ENCODE measurements around the gene FBXL3. TPM values are rescaled to one million over a fixed set of nuclear protein-coding genes. Genes with fewer than 3 reads are reported as not detected.

Gene FBXL3
- total and polyA plus RNA-seq, 2 of the 8 experiments (the other 6 are each of a cell fraction or from before 2014, with no cell fraction given): 4.9 to 14.9 TPM

DNA sequence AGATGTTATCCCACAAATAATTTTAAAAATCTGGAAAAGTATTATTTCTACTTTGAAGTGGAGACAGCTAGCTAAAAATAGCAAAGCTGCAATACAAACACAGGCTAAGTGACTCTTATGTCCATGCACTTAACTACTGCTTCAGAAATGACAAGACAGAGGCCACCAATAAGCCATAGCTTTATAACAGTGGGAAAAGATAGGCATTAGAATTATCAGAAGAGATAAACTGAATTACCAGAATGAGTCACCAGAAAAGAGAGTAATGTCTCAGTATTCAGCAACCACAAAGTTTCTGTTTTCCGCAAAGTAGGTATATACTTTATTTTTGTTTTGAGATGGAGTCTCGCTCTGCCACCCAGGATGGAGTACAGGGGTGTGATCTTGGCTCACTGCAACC lies 17.9 kb downstream of the FBXL3 start (continued):
- TF ChIP-seq, protein P1, sequence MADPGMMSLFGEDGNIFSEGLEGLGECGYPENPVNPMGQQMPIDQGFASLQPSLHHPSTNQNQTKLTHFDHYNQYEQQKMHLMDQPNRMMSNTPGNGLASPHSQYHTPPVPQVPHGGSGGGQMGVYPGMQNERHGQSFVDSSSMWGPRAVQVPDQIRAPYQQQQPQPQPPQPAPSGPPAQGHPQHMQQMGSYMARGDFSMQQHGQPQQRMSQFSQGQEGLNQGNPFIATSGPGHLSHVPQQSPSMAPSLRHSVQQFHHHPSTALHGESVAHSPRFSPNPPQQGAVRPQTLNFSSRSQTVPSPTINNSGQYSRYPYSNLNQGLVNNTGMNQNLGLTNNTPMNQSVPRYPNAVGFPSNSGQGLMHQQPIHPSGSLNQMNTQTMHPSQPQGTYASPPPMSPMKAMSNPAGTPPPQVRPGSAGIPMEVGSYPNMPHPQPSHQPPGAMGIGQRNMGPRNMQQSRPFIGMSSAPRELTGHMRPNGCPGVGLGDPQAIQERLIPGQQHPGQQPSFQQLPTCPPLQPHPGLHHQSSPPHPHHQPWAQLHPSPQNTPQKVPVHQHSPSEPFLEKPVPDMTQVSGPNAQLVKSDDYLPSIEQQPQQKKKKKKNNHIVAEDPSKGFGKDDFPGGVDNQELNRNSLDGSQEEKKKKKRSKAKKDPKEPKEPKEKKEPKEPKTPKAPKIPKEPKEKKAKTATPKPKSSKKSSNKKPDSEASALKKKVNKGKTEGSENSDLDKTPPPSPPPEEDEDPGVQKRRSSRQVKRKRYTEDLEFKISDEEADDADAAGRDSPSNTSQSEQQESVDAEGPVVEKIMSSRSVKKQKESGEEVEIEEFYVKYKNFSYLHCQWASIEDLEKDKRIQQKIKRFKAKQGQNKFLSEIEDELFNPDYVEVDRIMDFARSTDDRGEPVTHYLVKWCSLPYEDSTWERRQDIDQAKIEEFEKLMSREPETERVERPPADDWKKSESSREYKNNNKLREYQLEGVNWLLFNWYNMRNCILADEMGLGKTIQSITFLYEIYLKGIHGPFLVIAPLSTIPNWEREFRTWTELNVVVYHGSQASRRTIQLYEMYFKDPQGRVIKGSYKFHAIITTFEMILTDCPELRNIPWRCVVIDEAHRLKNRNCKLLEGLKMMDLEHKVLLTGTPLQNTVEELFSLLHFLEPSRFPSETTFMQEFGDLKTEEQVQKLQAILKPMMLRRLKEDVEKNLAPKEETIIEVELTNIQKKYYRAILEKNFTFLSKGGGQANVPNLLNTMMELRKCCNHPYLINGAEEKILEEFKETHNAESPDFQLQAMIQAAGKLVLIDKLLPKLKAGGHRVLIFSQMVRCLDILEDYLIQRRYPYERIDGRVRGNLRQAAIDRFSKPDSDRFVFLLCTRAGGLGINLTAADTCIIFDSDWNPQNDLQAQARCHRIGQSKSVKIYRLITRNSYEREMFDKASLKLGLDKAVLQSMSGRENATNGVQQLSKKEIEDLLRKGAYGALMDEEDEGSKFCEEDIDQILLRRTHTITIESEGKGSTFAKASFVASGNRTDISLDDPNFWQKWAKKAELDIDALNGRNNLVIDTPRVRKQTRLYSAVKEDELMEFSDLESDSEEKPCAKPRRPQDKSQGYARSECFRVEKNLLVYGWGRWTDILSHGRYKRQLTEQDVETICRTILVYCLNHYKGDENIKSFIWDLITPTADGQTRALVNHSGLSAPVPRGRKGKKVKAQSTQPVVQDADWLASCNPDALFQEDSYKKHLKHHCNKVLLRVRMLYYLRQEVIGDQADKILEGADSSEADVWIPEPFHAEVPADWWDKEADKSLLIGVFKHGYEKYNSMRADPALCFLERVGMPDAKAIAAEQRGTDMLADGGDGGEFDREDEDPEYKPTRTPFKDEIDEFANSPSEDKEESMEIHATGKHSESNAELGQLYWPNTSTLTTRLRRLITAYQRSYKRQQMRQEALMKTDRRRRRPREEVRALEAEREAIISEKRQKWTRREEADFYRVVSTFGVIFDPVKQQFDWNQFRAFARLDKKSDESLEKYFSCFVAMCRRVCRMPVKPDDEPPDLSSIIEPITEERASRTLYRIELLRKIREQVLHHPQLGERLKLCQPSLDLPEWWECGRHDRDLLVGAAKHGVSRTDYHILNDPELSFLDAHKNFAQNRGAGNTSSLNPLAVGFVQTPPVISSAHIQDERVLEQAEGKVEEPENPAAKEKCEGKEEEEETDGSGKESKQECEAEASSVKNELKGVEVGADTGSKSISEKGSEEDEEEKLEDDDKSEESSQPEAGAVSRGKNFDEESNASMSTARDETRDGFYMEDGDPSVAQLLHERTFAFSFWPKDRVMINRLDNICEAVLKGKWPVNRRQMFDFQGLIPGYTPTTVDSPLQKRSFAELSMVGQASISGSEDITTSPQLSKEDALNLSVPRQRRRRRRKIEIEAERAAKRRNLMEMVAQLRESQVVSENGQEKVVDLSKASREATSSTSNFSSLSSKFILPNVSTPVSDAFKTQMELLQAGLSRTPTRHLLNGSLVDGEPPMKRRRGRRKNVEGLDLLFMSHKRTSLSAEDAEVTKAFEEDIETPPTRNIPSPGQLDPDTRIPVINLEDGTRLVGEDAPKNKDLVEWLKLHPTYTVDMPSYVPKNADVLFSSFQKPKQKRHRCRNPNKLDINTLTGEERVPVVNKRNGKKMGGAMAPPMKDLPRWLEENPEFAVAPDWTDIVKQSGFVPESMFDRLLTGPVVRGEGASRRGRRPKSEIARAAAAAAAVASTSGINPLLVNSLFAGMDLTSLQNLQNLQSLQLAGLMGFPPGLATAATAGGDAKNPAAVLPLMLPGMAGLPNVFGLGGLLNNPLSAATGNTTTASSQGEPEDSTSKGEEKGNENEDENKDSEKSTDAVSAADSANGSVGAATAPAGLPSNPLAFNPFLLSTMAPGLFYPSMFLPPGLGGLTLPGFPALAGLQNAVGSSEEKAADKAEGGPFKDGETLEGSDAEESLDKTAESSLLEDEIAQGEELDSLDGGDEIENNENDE (IDR thresholded peaks at IDR 0.05; ENCODE audit: insufficient replicate concordance, low read length): no peak
